Stimulated activated CD4-positive, alpha-beta T cell treated with anti-CD3 and anti-CD28 coated beads, Interleukin-12 subunit alpha, Interleukin-12 subunit beta, amount 100 ng/mL, for 4 hours (primary cell): ENCODE results near the gene TSSK3.
"Not testable (repeated sequence)": the region's sequence is repeated elsewhere in the genome, so short reads cannot be mapped to it uniquely, and the experiment has no call there.

Source experiments
- DNase-seq: peaks from one replicate; pipeline ENCODE4 v3.0.0-alpha.2; 2020

TSSK3 gene

GRCh38 chr1:32365445-32365844 lies 3.1 kb downstream of the TSSK3 start:
- DNase-seq, result no peak

- no peak for DNase-seq
Observed at GRCh38 chr1:32367912-32368635, 5.7 kb downstream of the TSSK3 start.

GRCh38 chr1:32372149-32372756 lies 9.9 kb downstream of the TSSK3 start:
- no peak for DNase-seq

- no peak for DNase-seq
Observed at GRCh38 chr1:32373996-32374592, 11.8 kb downstream of the TSSK3 start.

- DNase-seq, result no peak
Observed at GRCh38 chr1:32376199-32376598, 13.9 kb downstream of the TSSK3 start.

- DNase-seq, result no peak
Observed at GRCh38 chr1:32377541-32378220, 15.3 kb downstream of the TSSK3 start.

- DNase-seq, result no peak
Observed at GRCh38 chr1:32380057-32380456, 17.7 kb downstream of the TSSK3 start.

- DNase-seq, result no peak
Observed at GRCh38 chr1:32386676-32387392, 24.5 kb downstream of the TSSK3 start.

GRCh38 chr1:32388641-32389040 lies 26.3 kb downstream of the TSSK3 start:
- DNase-seq, result no peak

- no peak for DNase-seq
Observed at GRCh38 chr1:32390904-32391870, 28.8 kb downstream of the TSSK3 start.

- DNase-seq, result no peak
Observed at GRCh38 chr1:32392325-32392724, 30.0 kb downstream of the TSSK3 start.

GRCh38 chr1:32393136-32393535 lies 30.8 kb downstream of the TSSK3 start:
- DNase-seq, result no peak

- DNase-seq, result peak; percentile 17
Observed at GRCh38 chr1:32393832-32394140, 31.4 kb downstream of the TSSK3 start.

GRCh38 chr1:32394141-32394889 lies 32.0 kb downstream of the TSSK3 start, which contains the start of gene BSDC1:
TSS of gene BSDC1 (minus strand) at chr1:32394441. CDS start at chr1:32394414, 27 bp downstream.
- peak; percentile 97 for DNase-seq

- DNase-seq, result no peak
Observed at GRCh38 chr1:32394890-32395432, 32.6 kb downstream of the TSSK3 start.

GRCh38 chr1:32396524-32396923 lies 34.2 kb downstream of the TSSK3 start:
- DNase-seq, result not testable (repeated sequence)

GRCh38 chr1:32398401-32398800 lies 36.1 kb downstream of the TSSK3 start:
- DNase-seq, result no peak

GRCh38 chr1:32399843-32400242 lies 37.5 kb downstream of the TSSK3 start:
- DNase-seq, result no peak

GRCh38 chr1:32400876-32401631 lies 38.7 kb downstream of the TSSK3 start:
- peak; percentile 47 for DNase-seq

- DNase-seq, result no peak
Observed at GRCh38 chr1:32404946-32405345, 42.6 kb downstream of the TSSK3 start.
